Spinal cord (tissue), 10 donors: ENCODE data around the gene MYO1A. TPM values are rescaled to one million over a fixed set of nuclear protein-coding genes. Genes with fewer than 3 reads are reported as not detected.
A peak's percentile ranks its signal among the peaks of the same experiment; 100 is the strongest.

Experiments
- DNase-seq, 6 donors: peaks; one replicate each; pipeline versions ENCODE4 v3.0.0 to v3.0.0-alpha.2; 2013 to 2015; ENCODE audit warnings: low spot score in 6 of 6, low read depth in 4 of 6
- H3K27ac ChIP-seq: one replicate; pipeline ENCODE4 v1.5.1; 2013; ENCODE audit warnings: low read depth, low read length, control low read depth
- H3K27me3 ChIP-seq: one replicate; pipeline ENCODE4 v1.6.1; 2013; ENCODE audit warnings: low read length; ENCODE audit not compliant: control insufficient read depth, insufficient read depth
- H3K36me3 ChIP-seq: one replicate; pipeline ENCODE4 v1.6.1; 2013; ENCODE audit warnings: low read length; ENCODE audit not compliant: control insufficient read depth, insufficient read depth
- H3K4me1 ChIP-seq: one replicate; pipeline ENCODE4 v1.6.1; 2013; ENCODE audit warnings: low read length; ENCODE audit not compliant: control insufficient read depth, insufficient read depth
- H3K4me3 ChIP-seq: one replicate; pipeline ENCODE4 v1.5.1; 2013; ENCODE audit warnings: low read depth, low read length, control low read depth
- H3K9me3 ChIP-seq: one replicate; pipeline ENCODE4 v1.6.1; 2013; ENCODE audit warnings: low read length; ENCODE audit not compliant: control insufficient read depth, insufficient read depth
- WGBS: methylation state at CpG from one replicate; pipeline ENCODE4 v1.1.5; 2013; ENCODE audit warnings: missing lambda C conversion rate; ENCODE audit not compliant: insufficient coverage; 5-methylcytosine and 5-hydroxymethylcytosine counted together
- polyA plus RNA-seq, 2 donors: library from polyadenylated mRNA; unstranded; fragments of 120-200 nt; gene quantifications; one replicate each; pipeline ENCODE4 v1.2.1, GENCODE V29; 2013; ENCODE audit not compliant: insufficient read length in 2 of 2
- total RNA-seq, 2 donors: library from RNA; depleted of rRNA in 1 of 2; stranded (reverse); fragments of 120-200 nt in 1 of 2; fragments of >200 nt in 1 of 2; gene quantifications; one replicate each; pipeline versions ENCODE4 v1.2.3 to v1.2.4, GENCODE V29; 2013 to 2014
- donor health status: healthy.

Gene MYO1A
- total and polyA plus RNA-seq, 4 donors = 0.17 to 0.69 (median 0.28) TPM; not detected in 1

DNA sequence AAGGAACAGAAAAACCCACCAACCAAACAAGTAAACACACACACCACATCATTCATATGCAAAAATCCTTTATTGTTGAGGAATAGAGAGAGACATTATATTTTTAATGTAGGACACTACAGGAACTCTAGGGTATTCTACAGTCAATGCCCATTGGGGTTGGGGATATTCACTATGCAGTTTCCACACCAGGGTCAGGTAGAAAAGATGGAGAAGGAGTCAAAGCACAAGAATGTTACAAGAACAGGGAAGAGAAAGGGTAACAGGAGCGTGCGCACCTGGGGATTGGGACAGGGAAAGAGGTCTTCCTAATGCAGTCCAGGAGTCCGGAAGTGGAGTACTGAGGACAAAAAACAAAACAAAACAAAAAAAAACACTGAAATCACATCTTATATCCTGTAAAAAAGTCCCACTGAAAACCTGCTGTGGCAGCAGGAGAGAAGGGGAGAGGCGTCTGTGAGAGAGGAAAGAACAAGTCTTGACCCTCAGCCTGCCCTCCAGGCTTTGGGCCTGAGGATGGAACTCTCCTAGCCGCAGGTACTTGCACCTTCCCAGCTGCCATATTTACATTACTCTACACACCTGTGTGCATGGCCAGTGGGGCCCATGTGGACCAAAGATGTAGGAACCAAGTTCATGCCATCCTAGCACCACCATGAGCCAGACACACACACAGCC is 39.8 kb downstream of the MYO1A start:
- DNase-seq = no peak
- Histone ChIP-seq H3K27me3 (no peaks in the 10 kb centered on the region), H3K4me1 (peaks cover 5% of the 10 kb centered on the region), H3K9me3 (no peaks in the 10 kb centered on the region), H3K27ac (no peak overlapping the region), H3K4me3 (no peak overlapping the region), H3K36me3 (no peaks in the 10 kb centered on the region)
- 82% methylated on average over 1 of the region's 5 CpGs for WGBS

DNA sequence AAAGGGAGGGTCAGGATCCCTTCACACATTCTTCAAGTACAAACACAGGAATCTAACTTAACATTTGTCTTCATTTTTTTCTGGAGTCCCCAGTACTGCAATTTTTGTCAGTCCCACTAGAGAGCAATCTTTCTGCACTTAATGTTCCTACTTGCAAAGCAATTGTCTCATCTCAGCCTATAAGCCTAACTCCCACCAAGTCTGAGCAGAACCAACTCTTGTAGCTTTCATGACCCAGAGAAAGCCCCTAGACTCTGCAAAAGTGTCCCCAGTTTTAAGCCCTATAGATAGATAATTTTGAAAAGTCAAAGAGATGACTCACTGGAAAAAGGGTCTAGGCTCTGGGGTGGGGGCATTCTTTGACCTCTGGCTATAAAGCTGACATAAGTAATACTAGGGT is 41.8 kb downstream of the MYO1A start:
- peak in 3 of 6 donors; percentile 22 to 89 (median 77) for DNase-seq
- no peak overlapping the region for H3K27ac ChIP-seq

DNA sequence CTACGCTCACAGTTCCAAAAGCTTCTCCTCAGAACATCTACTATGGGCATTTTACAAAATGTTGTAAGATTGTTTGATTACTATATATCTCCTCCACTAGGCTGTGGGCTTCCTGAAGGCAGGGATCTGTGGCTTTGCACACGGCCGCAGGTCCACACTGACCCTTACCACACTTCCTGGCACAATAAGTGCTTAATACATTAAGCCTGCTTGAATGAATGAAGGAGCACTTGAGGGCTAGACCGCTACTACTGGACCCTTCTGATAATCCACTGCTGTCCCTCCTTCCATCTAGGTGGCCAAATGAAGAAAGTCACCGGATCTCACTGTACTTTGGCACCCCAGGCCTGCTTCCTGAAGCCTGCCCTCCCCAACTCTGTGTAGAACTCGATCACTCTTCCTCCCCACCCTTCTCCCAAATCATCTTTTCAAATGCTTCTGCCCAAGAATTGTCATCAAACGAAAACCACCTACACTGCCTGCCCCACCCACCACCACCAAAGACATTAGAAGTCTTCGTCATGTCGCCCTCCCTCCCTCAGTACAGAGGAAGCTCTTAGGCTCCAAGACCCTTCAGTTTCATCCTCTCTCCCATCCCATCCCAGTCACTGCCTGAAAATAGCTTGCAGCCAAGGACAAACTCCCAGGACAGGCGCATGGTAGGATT is 43.0 kb downstream of the MYO1A start:
- no peaks in the 10 kb centered on the region for H3K9me3 ChIP-seq
- DNase-seq = no peak
- H3K4me3 ChIP-seq = peak overlapping the region; percentile 34
- no peaks in the 10 kb centered on the region for H3K27me3 ChIP-seq
- H3K4me1 ChIP-seq = peaks cover 5% of the 10 kb centered on the region
- peaks cover 28% of the 10 kb centered on the region for H3K36me3 ChIP-seq
- peak overlapping the region; percentile 37 for H3K27ac ChIP-seq
- WGBS = 76% methylated on average over 6 of the region's 10 CpGs

More for the DNA sequence above, 41.8 kb downstream of the MYO1A start:
- Histone ChIP-seq H3K4me3 (no peak overlapping the region), H3K27me3 (no peaks in the 10 kb centered on the region), H3K36me3 (peaks cover 16% of the 10 kb centered on the region), H3K9me3 (no peaks in the 10 kb centered on the region), H3K4me1 (peaks cover 5% of the 10 kb centered on the region)

DNA sequence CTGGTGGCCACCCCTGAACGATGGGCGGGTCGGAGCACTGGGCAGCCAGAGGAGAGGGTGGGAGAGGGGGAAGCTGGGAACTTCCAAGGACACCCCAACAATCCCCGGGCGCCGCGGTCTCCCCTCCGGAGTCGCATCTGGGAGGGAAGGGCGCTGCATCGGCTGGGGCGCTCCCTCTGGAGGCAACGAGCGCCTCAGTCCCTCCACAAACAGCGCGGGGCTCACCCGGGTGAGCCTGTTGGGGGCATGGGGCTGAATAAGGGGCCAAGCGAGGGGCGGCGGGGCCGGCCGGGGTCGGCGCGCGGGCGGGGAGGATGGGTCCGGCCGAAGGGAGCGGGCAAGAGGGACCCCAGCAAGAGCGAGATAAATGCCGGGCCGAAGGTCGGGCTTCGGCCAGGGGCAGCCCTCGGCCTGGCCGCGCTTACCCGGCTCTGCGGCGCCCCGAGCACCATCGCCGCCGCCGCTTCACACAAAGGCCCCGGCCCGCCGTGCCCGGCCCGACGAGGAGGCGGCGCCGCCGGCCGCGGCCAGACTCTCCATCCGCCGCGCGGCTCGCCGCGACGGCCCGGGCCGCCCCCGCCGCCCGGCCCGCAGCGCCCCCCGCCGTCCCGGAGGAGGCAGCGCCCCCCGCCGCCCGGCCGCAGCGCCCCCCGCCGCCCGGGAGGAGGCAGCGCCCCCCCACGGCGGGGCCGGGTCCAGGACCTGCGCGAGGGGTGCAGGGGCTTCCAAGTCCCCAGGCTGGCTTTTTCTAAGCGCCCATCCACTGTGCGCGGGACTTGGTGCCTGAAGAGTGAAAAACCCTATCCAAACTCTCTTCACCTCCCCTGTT is 43.7 kb downstream of the MYO1A start, which contains the start of gene ZBTB39:
TSS of gene ZBTB39 (minus strand) at position 567 of the 829 bp plus-strand sequence. CDS start 1,629 bp downstream, outside the sequence.
- Histone ChIP-seq H3K36me3 (peaks cover 36% of the 10 kb centered on the region), H3K27ac (peak within 1 kb of the TSS; percentile 50), H3K4me1 (peaks cover 13% of the 10 kb centered on the region), H3K9me3 (no peaks in the 10 kb centered on the region), H3K27me3 (no peaks in the 10 kb centered on the region), H3K4me3 (peak within 1 kb of the TSS; percentile 76)
- peak in 3 of 6 donors; percentile 39 to 83 (median 80) for DNase-seq
- under 1% methylated on average over 80 of the region's 94 CpGs for WGBS

DNA sequence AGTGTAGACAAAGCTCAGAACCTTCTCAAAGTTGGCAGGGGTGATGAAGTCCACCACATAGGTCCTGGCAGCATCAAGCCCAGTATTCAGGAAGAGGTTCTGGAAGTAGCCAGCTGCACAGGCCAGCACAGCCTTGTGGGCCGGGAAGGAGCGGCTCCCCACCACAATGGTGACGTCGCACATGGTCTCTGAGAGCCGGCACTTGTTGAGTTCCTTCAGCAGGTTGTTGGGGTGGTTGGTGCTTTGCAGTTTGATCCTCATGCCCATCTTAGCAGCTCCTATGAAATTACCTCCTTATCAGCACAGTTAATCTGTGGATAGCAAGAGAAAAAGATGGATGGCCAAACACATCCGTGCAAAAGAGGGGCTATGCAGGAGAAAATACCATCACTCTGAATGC is 45.3 kb downstream of the MYO1A start:
- H3K36me3 ChIP-seq = peaks cover 41% of the 10 kb centered on the region
- no peak for DNase-seq
- no peaks in the 10 kb centered on the region for H3K27me3 ChIP-seq
- peaks cover 14% of the 10 kb centered on the region for H3K4me1 ChIP-seq
- no peak overlapping the region for H3K27ac ChIP-seq
- H3K4me3 ChIP-seq = no peak overlapping the region
- WGBS = 100% methylated on average over 2 of the region's 6 CpGs
- H3K9me3 ChIP-seq = no peaks in the 10 kb centered on the region

DNA sequence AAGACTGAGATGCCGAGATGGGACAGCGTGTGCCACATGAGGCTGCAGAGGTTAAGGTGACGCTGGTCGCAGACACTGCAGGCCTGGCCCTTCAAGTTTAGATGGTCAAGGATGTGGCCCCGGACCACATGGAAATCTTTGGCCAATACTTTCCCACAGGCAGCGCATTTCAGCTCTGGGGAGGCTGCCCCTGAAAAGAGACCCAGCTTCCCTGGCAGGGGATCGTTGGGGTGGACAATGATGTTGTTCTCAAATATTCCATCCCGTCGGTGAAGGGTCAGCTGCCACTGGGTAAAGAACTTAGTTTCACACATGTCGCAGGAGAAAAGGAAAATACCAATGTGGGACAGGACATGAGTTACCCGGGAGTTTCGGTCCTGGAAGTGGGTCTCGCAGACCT is 46.5 kb downstream of the MYO1A start:
- no peaks in the 10 kb centered on the region for H3K9me3 ChIP-seq
- no peak for DNase-seq
- no peak overlapping the region for H3K4me3 ChIP-seq
- H3K27me3 ChIP-seq = no peaks in the 10 kb centered on the region
- H3K4me1 ChIP-seq = peaks cover 14% of the 10 kb centered on the region
- WGBS = 97% methylated on average over 13 of the region's 13 CpGs
- H3K36me3 ChIP-seq = peaks cover 49% of the 10 kb centered on the region
- H3K27ac ChIP-seq = no peak overlapping the region

DNA sequence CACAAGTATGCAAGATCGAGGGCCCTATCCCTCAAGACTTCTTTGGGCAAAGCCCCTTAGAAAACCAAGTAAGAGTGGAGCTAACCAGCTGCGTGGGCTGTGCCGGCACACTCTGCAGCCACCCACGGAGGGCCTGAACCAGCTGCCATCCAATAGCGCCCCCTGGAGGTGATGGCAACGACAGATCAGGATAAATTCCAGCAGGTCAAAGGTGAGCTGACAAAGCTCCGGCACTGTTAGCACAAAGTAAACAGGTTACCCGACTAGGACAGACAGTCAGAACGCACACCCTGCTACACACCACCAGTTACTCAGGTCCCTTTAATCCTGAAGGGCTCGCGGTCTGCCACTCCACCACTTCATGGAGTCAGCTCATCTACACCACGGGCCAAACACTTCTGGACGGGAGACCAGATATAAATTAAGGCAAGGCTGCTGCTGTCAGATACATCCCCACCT is 48.5 kb downstream of the MYO1A start:
- no peak overlapping the region for H3K27ac ChIP-seq
- peaks cover 59% of the 10 kb centered on the region for H3K36me3 ChIP-seq
- H3K27me3 ChIP-seq = no peaks in the 10 kb centered on the region
- H3K4me3 ChIP-seq = no peak overlapping the region
- H3K4me1 ChIP-seq = peaks cover 13% of the 10 kb centered on the region
- WGBS = 36% methylated on average over 12 of the region's 13 CpGs
- no peaks in the 10 kb centered on the region for H3K9me3 ChIP-seq
- peak in 2 of 6 donors; percentile 5 to 40 for DNase-seq

DNA sequence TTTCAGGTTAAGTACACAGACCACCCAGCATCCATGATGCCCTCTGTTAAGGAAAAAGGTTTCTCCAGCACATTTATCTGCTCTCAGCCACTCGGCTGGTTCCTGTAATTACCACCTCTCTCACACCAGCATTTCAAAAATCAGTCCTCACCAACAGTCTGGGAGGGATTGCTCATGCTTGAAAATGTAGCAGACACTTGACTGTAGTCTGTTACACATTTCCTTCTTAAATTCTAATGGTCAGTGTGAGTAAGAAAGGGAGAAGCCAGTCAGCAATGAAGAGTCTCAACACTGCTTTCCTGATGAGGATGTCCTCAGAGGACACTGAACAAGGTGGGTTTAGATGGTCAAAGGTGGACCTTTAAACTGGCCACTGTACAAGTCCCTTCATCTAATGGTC is 49.5 kb downstream of the MYO1A start:
- Histone ChIP-seq H3K36me3 (peaks cover 69% of the 10 kb centered on the region), H3K4me1 (peaks cover 13% of the 10 kb centered on the region), H3K27me3 (no peaks in the 10 kb centered on the region), H3K27ac (no peak overlapping the region), H3K9me3 (no peaks in the 10 kb centered on the region), H3K4me3 (no peak overlapping the region)
- DNase-seq = no peak
- WGBS = no CpG with 5 or more reads among the region's 1 CpG

DNA sequence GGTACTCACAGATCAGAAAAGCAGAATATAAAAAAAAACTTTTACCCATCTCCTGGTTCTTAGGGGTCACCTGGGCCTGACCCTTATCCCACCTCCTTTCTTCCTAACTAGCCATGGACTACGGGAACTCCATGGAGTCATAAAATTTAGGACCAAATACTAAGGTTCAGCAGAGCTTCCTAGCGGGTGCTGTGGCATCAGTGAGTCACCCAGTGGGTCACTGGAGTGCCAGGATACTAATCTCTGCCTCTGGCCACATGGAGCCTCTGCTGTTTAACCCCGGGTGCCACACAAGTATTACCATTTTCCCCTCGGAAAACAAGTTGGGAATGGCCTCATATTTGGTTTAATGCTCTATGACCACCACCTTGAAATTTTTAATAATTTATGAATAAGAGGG is 50.5 kb downstream of the MYO1A start:
- no peak for DNase-seq
- Histone ChIP-seq H3K4me3 (no peak overlapping the region), H3K4me1 (peaks cover 13% of the 10 kb centered on the region), H3K36me3 (peaks cover 71% of the 10 kb centered on the region), H3K9me3 (no peaks in the 10 kb centered on the region), H3K27me3 (no peaks in the 10 kb centered on the region), H3K27ac (no peak overlapping the region)
- 98% methylated on average over 3 of the region's 4 CpGs for WGBS
